Activated CD4-positive, alpha-beta T cell treated with anti-CD3 and anti-CD28 coated beads for 24 hours (primary cell): ENCODE data around the gene CD320.
A peak's percentile ranks its signal among the peaks of the same experiment; 100 is the strongest.
"Not testable (repeated sequence)": the region's sequence is repeated elsewhere in the genome, so short reads cannot be mapped to it uniquely, and the experiment has no call there.

Experiments
- DNase-seq, 2 donors: peaks; one replicate each; pipeline ENCODE4 v3.0.0-alpha.2; 2020; ENCODE audit warnings: low read depth in 2 of 2

Gene CD320

GRCh38 chr19:8307965-8308866 is at the start of gene CD320:
Gene CD320, minus strand, starts transcription at chr19:8308358. Its CDS starts 68 bp downstream, at chr19:8308290.
- peak; percentile 73 to 81 for DNase-seq

DNA sequence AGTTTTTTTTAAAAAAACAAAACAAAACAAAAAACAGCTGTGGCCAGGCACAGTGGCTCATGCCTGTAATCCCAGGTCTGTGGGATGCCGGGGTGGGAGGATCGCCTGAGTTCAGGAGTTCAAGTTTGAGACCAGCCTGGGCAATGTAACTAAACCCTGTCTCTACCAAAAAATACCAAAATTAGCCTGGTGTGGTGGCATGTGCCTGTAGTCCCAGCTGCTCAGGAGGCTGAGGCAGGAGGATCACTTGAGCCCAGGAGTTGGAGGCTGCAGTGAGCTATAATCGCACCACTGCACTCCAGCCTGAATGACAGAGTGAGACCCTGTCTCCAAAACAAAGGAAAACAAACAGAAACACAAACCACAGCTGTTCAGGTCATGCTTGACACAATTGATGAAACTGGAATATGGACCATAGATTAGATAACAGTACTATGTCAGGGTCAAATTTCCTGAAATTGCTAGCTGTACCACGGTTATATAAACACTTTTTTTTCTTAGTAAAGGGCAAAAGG is 48.9 kb upstream of the CD320 start:
- DNase-seq, result no peak

DNA sequence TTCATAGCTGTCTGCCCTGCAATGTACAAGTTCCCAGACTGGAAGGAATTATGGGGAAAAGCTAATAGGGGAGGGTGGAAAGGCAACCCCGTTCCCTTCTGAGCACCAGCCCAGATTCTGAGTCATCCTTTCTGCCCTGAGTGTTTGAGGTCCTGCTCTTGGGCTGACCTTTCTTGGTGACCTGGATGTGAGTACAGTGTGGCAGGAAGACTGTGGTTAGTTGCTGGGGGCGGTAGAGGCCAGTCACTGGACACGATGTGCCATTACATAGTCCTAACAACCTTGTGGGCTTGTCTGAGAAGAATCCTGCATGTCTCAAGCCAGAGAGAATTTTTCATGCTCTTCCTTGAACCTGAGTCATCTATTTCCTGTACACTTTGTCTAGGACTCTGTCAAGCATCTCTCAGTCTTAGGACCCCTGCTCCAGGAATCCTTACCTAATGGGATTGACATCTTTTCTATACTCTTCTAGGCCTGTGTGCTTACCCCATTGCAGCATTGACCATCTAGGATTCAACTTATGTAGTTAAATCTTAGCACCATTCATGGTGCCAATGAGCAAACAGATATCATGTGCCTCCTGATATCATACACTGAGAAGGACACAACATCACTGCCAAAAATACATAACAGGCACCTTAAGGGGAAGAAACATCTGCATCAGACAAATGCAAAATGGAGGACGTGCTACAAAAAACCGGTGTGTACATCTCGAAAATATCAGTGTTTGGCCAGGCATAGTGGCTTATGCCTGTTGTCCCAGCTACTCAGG is 47.7 kb upstream of the CD320 start:
- DNase-seq, result no peak

- not testable (repeated sequence) for DNase-seq
Measured at GRCh38 chr19:8352845-8353244, 44.7 kb upstream of the CD320 start.

DNA sequence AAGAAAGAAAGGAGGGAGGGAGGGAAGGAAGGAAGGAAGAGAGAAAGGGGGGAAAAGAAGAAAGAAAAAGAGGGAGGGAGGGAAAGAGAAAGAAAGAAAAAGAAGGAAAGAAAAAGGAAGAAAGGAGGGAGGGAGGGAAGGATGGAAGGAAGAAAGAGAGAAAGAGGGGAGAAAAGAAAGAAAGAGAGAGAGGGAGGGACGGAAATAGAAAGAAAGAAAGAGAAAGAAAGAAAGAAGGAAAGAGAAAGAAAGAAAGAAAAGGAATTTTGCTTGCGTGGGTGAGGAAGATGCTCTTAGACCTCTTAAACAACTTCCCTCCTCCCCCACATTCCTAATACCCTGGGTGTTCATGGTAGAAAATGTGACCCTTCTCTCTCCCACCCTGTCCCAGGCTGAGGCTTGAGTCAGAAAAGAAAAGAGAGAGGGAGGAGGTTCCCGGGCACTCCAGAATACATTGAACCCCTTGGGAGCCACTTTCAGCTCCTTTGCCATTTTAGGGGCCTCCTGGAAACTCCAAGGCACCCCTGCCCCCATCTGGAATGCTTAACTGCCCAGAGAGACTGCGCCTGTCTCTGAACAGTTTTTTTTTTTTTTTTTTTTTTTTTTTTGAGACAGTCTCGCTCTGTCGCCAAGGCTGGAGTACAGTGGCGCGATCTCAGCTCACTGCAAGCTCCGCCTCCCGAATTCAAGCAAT is 44.1 kb upstream of the CD320 start:
- DNase-seq, result no peak

- DNase-seq, result not testable (repeated sequence)
Measured at GRCh38 chr19:8349629-8350372, 41.6 kb upstream of the CD320 start.

DNA sequence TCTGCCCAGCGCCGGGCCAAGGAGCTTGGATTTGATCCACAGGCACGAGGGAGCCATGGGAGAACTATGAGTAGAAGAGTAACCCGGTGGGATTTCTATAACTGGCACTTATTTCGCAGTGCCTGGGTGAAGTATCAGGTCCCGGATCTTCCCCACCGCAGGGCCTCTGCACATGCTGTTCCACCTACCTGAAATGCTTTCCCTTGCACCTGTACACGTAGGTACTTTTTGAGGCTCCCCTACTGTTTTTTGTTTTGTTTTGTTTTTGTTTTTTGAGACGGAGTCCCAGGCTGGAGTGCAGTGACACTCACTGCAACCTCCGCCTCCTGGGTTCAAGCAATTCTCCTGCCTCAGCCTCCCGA is 35.3 kb upstream of the CD320 start:
- no peak for DNase-seq

DNA sequence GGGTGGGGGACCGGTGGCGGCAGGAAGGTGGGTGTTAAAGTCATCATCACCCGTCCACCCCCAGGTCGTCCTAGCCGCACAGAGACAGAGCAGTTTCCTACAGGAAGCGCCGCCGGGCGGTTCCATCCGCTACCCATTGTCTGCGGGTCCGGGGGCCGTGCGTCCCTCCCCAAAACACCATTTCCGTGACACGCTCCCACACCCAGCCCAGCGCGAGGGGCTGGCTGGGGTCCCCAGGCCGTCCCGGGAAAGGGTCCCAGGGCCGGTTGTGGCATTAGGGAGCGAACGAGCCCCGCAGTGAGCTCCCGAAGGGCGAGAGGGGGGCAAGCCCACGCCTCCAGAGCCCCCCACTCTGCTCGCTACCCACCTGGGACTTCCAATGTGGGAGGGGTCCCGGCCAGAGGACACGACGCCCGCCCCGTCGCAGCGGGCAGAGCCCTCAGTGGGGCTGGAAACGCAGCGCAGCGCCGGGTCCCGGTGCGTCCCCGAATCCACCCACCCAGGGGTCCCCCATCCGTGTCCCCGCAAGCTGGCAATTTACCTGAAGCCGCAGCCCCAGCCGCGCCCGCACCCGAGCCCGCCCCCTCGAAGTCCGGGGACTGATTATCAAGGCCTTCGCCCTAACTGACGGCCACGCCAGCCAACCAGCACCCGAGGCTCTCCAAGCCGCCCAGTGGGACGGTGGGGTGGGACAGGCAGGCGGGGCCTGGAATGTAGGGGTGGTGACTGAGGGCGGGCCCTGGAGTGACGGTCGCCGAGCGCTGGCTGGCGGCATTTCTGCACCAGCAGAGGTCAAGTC is 34.7 kb upstream of the CD320 start, which contains the start of gene KANK3:
Gene KANK3, minus strand, starts transcription at position 579 of the 799 bp plus-strand sequence. CDS start 5,434 bp downstream, outside the sequence.
- peak; percentile 90 to 92 for DNase-seq

GRCh38 chr19:8342316-8342683 is 34.1 kb upstream of the CD320 start:
- no peak for DNase-seq

- not testable (repeated sequence) for DNase-seq
Measured at GRCh38 chr19:8341504-8341903, 33.3 kb upstream of the CD320 start.

- no peak for DNase-seq
Measured at GRCh38 chr19:8340341-8341096, 32.4 kb upstream of the CD320 start.

GRCh38 chr19:8338835-8339234 is 30.7 kb upstream of the CD320 start:
- no peak for DNase-seq

DNA sequence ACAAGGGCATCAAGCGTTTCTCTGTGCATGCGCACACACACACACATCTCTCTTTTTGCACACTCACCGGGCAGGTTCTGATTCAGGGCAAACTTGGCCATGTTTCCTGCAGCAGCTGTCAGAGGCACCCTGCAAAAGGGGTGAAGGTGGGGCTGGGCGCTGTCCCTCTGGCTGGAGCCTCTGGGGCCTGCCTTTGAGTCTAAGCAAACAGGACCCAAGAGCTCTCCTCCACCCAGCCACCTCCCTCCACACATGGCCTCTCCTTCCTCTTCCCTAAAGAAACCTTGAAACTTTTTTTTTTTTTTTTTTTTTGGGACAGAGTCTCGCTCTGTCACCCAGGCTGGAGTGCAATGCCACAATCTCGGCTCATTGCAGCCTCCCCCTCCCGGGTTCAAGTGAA is 29.6 kb upstream of the CD320 start:
- no peak for DNase-seq

DNA sequence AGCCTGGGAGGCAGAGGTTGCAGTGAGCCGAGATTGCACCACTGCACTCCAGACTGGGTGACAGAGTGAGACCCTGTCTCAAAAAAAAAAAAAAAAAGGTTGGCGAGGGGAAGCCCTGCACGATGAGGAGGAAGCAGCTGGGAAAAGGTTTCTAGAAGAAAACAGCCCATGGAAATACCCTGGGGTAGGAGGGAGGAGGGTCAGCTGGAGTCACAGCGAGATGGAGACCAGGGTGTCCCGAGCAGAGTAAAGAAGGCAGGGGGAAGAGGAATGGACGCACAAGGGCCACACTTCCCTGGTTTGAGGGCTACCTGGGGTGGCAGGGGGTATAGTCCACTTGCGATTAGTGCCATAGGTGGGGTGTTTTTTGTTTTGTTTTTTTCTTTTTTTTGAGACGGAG is 28.5 kb upstream of the CD320 start:
- DNase-seq, result no peak

DNA sequence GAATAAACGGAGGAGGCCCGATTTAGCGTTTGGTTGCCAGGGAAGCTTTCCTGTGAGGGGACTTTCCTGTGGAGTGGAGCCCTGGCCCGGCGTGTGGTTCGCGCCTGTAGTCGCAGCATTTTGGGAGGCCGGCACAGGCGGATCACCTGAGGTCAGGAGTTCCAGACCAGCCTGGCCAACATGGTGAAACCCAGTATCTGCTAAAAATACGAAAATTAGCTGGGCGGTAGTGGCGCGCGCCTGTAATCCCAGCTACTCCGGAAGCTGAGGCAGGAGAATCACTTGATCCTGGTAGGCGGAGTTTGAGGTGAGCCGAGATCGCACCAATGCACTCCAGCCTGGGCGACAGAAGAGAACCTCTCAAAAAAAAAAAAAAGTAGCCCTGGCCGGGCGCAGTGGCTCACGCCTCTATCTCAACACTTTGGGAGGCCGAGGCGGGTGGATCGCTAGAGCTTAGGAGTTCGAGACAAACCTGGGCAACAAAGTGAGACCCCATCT is 28.0 kb upstream of the CD320 start:
- DNase-seq, result no peak

- no peak for DNase-seq
Measured at GRCh38 chr19:8335343-8336071, 27.3 kb upstream of the CD320 start.

DNA sequence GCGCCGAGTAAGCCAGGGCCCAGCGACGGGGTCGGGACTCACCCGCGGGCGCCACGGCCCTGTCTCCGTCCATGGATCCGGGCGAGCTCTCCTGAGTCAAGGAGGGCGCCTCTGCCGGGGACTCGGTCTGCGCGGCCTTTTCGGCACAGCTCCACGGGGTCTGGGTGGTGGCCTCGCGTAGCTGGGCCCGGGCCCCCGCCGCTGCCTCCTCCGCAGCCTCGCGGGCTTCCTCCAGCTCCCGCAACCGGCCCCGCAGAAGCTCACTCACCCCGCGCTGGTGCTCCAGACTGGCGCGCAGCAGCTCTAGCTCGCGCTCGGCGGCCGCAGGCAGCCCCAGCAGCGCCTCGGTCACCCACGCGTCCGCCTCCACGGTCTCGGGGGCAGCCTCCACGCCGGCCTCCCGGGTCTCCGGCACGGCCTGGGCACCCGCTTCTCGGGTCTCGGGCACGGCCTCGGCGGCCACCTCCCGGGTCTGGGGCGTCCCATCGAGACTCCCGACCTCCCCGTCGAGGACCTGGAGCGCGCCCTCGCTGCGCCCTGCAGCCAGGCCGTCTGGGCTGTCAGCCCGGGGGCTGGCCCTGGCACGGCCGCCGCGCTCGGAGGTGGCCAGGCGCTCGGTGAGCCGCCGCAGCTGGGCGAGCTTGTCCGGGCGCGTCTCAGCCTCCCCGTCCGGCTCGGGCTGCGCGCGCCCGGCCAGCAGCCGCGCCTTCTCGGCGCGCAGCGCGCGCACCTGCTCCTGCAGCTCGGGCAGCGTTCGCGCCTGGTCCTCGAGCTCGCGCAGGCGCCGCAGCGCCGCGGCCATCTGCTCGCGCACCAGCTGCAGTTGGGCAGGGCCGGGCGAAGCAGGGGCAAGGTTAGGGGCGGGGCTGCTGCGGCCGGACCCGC is 26.5 kb upstream of the CD320 start:
- DNase-seq, result no peak
